ENCODE measurements around the gene PRICKLE4. TPM values are rescaled to one million over a fixed set of nuclear protein-coding genes. Genes with fewer than 3 reads are reported as not detected.

PRICKLE4 gene
- total and polyA plus RNA-seq, 2 of the 13 experiments (the other 11 are each of a cell fraction or from before 2014, with no cell fraction given) = 0.92 to 1.2 TPM

- H3K27ac ChIP-seq (ENCODE audit: extremely low read length, insufficient read depth, low read length) = peak overlapping the region; percentile 4
- H2AFZ ChIP-seq (ENCODE audit: low read length) = no peak overlapping the region
- in situ Hi-C loops (cut with HindIII; ENCODE audit: extremely low pct_ligation_motif_present, low pct_unique_long_range_greater_than_20kb) = loop anchor here (5.0 to 25.0 kb wide), 3 partner anchors 133 to 423 kb away; partner anchors contain the start of genes BYSL, MED20 and MRPS10
- H3K9me3 ChIP-seq (ENCODE audit: low read length) = no peaks in the 10 kb centered on the region
- no peak for TF ChIP-seq ZBTB20 (CRISPR knock-in tag; IDR thresholded peaks at IDR 0.05; ENCODE audit: borderline replicate concordance, low read depth)
- peak; percentile 6; the same call in 1 of the 2 replicates for TF ChIP-seq POLR2AphosphoS5 (IDR thresholded peaks at IDR 0.05; ENCODE audit: low read depth, low read length)
- no peak for TF ChIP-seq ZMAT3 (CRISPR knock-in tag; conservative IDR thresholded peaks at IDR 0.05)
- intact Hi-C loops (cut with micrococcal nuclease; ENCODE audit: unreplicated experiment) = loop anchor here (5.0 kb wide), 2 partner anchors 378 to 422 kb away; no protein-coding TSS in a partner anchor
- ATAC-seq (no peak), DNase-seq (ENCODE audit: low spot score) (no peak), FAIRE-seq (no peak)
- TSS peak; percentile 60 for BruUV-seq (replicated peaks)
- peaks cover 20% of the 10 kb centered on the region for H3K79me2 ChIP-seq (ENCODE audit: insufficient read depth, low read length)
- H3K4me2 ChIP-seq (ENCODE audit: low read depth, low read length) = peak overlapping the region; percentile 62
- peaks cover 27% of the 10 kb centered on the region for H3K4me1 ChIP-seq (ENCODE audit: insufficient read depth, low read length)
- no peaks in the 10 kb centered on the region for H4K20me1 ChIP-seq (ENCODE audit: insufficient read depth, low read length)
- H3K9ac ChIP-seq (ENCODE audit: insufficient read depth, low read depth, low read length) = 0 out of 2 replicates have a peak overlapping the region, but pooled peaks have one; percentile 12
- H3K4me3 ChIP-seq (replicated peaks in 1 of 3; ENCODE audit: insufficient read depth in 1 of 3, low read depth in 2 of 3, low read length in 3 of 3) = peak overlapping the region in 1 of 3 experiments; percentile 64; a peak in 1 of 6 replicates
- no peaks in the 10 kb centered on the region; a peak in 2 of 5 replicates for H3K27me3 ChIP-seq (ENCODE audit: control insufficient read depth in 1 of 2, insufficient read depth in 2 of 2, low read length in 2 of 2)
- ChIA-PET POLR2A (no interaction called here), CTCF (ENCODE audit: low intra/inter-chr PET ratio, low total read pairs) (no interaction called here)
- peaks cover 10 to 34% of the 10 kb centered on the region in 2 experiments for H3K36me3 ChIP-seq (replicated peaks in 1 of 2; ENCODE audit: control insufficient read depth in 1 of 2, insufficient read depth in 2 of 2, low read length in 2 of 2)
- WGBS (ENCODE audit: low lambda C conversion rate) = 98% methylated on average over 3 of the region's 3 CpGs
Measured at GRCh38 chr6:41789390-41789724, 8.8 kb downstream of the PRICKLE4 start.

DNA sequence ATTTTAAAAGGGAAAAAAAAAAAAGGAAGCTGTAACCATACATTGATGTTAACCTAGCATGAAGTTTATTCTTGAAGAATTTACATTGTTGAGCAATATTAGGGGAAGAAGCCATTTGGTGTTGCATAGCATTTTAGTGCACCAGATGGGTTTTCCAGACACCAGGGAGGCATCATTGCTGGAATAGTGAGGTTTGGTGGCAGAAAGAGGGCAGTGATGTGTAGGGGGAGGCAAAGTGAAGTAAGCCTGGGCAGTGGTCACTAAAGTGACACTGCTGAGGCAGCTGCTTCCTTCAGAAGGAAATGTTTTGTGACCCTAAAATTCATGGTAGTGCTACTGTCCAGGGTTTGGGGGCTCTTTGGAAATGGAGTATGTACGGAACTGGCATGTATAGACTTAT lies 9.5 kb downstream of the PRICKLE4 start:
- peaks cover 10 to 37% of the 10 kb centered on the region in 2 experiments for H3K36me3 ChIP-seq (replicated peaks in 1 of 2; ENCODE audit: control insufficient read depth in 1 of 2, insufficient read depth in 2 of 2, low read length in 2 of 2)
- H4K20me1 ChIP-seq (ENCODE audit: insufficient read depth, low read length) = no peaks in the 10 kb centered on the region
- intact Hi-C loops (cut with micrococcal nuclease; ENCODE audit: unreplicated experiment) (no loop called here), in situ Hi-C loops (cut with HindIII; ENCODE audit: extremely low pct_ligation_motif_present, low pct_unique_long_range_greater_than_20kb) (loop anchor here (25.0 kb wide), 1 partner anchor 422 kb away; the partner anchor contains the start of gene MRPS10)
- no peak overlapping the region for H2AFZ ChIP-seq (ENCODE audit: low read length)
- ATAC-seq (no peak), DNase-seq (ENCODE audit: low spot score) (no peak), FAIRE-seq (no peak)
- BruUV-seq (replicated peaks) = no TSS peak
- H3K4me2 ChIP-seq (ENCODE audit: low read depth, low read length) = no peak overlapping the region
- H3K4me3 ChIP-seq (replicated peaks in 1 of 3; ENCODE audit: insufficient read depth in 1 of 3, low read depth in 2 of 3, low read length in 3 of 3) = no peak overlapping the region
- no peak overlapping the region for H3K27ac ChIP-seq (ENCODE audit: extremely low read length, insufficient read depth, low read length)
- CTCF ChIA-PET (ENCODE audit: low intra/inter-chr PET ratio, low total read pairs) = no interaction called here
- POLR2A ChIA-PET = no interaction called here
- no peaks in the 10 kb centered on the region for H3K9me3 ChIP-seq (ENCODE audit: low read length)
- H3K9ac ChIP-seq (ENCODE audit: insufficient read depth, low read depth, low read length) = no peak overlapping the region
- WGBS (ENCODE audit: low lambda C conversion rate) = 100% methylated on average over 1 of the region's 1 CpG
- H3K4me1 ChIP-seq (ENCODE audit: insufficient read depth, low read length) = peaks cover 27% of the 10 kb centered on the region
- peaks cover 20% of the 10 kb centered on the region for H3K79me2 ChIP-seq (ENCODE audit: insufficient read depth, low read length)
- H3K27me3 ChIP-seq (ENCODE audit: control insufficient read depth in 1 of 2, insufficient read depth in 2 of 2, low read length in 2 of 2) = no peaks in the 10 kb centered on the region; a peak in 2 of 5 replicates
- TF ChIP-seq ZSCAN12 (CRISPR knock-in tag; IDR thresholded peaks at IDR 0.05) (no peak), POLR2G (IDR thresholded peaks at IDR 0.05; ENCODE audit: low read depth, low read length) (peak; percentile 46; the same call in 1 of the 2 replicates), RBM22 (optimal IDR thresholded peaks at IDR 0.05; ENCODE audit: low read length) (peak; percentile 81), GMEB2 (CRISPR knock-in tag; IDR thresholded peaks at IDR 0.05; ENCODE audit: low read depth) (no peak), CEBPB (IDR thresholded peaks at IDR 0.05; ENCODE audit: borderline replicate concordance, low read depth, low read length) (peak; percentile 57; the same call in 1 of the 2 replicates), TBP (CRISPR knock-in tag; IDR thresholded peaks at IDR 0.05) (no peak)
- TF ChIP-seq, protein P1, sequence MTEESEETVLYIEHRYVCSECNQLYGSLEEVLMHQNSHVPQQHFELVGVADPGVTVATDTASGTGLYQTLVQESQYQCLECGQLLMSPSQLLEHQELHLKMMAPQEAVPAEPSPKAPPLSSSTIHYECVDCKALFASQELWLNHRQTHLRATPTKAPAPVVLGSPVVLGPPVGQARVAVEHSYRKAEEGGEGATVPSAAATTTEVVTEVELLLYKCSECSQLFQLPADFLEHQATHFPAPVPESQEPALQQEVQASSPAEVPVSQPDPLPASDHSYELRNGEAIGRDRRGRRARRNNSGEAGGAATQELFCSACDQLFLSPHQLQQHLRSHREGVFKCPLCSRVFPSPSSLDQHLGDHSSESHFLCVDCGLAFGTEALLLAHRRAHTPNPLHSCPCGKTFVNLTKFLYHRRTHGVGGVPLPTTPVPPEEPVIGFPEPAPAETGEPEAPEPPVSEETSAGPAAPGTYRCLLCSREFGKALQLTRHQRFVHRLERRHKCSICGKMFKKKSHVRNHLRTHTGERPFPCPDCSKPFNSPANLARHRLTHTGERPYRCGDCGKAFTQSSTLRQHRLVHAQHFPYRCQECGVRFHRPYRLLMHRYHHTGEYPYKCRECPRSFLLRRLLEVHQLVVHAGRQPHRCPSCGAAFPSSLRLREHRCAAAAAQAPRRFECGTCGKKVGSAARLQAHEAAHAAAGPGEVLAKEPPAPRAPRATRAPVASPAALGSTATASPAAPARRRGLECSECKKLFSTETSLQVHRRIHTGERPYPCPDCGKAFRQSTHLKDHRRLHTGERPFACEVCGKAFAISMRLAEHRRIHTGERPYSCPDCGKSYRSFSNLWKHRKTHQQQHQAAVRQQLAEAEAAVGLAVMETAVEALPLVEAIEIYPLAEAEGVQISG (CRISPR knock-in tag; IDR thresholded peaks at IDR 0.05) = no peak
- TF ChIP-seq, protein P2, sequence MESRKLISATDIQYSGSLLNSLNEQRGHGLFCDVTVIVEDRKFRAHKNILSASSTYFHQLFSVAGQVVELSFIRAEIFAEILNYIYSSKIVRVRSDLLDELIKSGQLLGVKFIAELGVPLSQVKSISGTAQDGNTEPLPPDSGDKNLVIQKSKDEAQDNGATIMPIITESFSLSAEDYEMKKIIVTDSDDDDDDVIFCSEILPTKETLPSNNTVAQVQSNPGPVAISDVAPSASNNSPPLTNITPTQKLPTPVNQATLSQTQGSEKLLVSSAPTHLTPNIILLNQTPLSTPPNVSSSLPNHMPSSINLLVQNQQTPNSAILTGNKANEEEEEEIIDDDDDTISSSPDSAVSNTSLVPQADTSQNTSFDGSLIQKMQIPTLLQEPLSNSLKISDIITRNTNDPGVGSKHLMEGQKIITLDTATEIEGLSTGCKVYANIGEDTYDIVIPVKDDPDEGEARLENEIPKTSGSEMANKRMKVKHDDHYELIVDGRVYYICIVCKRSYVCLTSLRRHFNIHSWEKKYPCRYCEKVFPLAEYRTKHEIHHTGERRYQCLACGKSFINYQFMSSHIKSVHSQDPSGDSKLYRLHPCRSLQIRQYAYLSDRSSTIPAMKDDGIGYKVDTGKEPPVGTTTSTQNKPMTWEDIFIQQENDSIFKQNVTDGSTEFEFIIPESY (CRISPR knock-in tag; IDR thresholded peaks at IDR 0.05) = no peak

Measured in HepG2 (cell line).